Suppressor macrophage treated with lipopolysaccharide for 4 hours (primary cell): ENCODE measurements around the gene DNMT3L.
"Not testable (repeated sequence)": the region's sequence is repeated elsewhere in the genome, so short reads cannot be mapped to it uniquely, and the experiment has no call there.

Experiments used
- DNase-seq: peaks from one replicate; pipeline ENCODE4 v3.0.0-alpha.2; 2020

The DNMT3L gene

DNA sequence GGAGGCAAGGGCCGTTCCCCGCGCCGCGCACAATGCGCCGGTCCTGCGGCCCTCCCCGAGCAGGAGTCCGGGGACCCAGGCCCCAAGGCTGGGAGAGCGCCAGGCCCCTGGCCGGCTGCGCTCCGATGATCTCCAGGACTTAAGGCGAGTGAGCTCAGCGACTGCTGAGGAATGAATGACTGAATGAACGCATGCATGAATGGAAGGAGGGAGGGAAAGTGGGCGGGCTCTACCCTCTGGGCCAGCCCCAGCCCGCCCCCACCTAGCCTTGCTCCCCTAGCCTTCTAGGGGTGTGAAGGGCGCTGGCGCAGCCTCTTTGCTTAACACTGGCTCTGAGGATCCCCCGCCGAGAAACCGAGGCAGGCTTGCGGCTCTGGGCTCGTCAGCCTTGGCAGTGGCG, 20.4 kb downstream of the DNMT3L start:
- not testable (repeated sequence) for DNase-seq

- not testable (repeated sequence) for DNase-seq
These were observed 20.9 kb downstream of the DNMT3L start, which contains the start of gene ICOSLG for GRCh38 chr21:44240842-44241241. Gene ICOSLG, minus strand, starts transcription at chr21:44240943. Its CDS starts 126 bp downstream, at chr21:44240817.

GRCh38 chr21:44240353-44240752, 21.3 kb downstream of the DNMT3L start:
- DNase-seq = not testable (repeated sequence)

- DNase-seq = not testable (repeated sequence)
These were observed 32.1 kb downstream of the DNMT3L start for GRCh38 chr21:44229561-44229960.

GRCh38 chr21:44228109-44228508, 33.6 kb downstream of the DNMT3L start:
- DNase-seq = not testable (repeated sequence)

GRCh38 chr21:44227614-44228013, 34.1 kb downstream of the DNMT3L start:
- not testable (repeated sequence) for DNase-seq

DNA sequence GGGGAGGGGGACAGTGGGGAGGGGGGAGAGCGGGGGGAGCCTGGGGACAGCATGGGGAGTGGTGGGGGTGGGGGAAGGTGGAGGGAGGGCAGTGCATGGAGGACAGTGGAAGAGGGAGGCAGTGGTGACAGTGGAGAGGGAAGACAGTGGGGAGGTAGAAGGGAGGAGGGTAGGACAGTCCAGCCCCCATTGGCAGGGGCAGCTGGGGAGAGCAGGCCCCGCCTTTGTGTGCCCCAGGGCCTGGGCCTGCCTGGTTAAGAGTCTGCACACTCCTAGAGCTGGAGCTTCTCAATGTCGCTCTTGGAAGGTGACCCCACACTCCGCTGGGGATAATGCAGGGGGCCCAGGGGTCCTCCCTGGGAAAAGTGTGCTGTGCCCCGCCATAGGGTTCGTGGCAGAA, 36.1 kb downstream of the DNMT3L start:
- DNase-seq = not testable (repeated sequence)

GRCh38 chr21:44223334-44223733, 38.4 kb downstream of the DNMT3L start:
- not testable (repeated sequence) for DNase-seq

GRCh38 chr21:44220674-44221073, 41.0 kb downstream of the DNMT3L start:
- DNase-seq = not testable (repeated sequence)

- DNase-seq = not testable (repeated sequence)
These were observed 43.2 kb downstream of the DNMT3L start for GRCh38 chr21:44218461-44218860.

DNA sequence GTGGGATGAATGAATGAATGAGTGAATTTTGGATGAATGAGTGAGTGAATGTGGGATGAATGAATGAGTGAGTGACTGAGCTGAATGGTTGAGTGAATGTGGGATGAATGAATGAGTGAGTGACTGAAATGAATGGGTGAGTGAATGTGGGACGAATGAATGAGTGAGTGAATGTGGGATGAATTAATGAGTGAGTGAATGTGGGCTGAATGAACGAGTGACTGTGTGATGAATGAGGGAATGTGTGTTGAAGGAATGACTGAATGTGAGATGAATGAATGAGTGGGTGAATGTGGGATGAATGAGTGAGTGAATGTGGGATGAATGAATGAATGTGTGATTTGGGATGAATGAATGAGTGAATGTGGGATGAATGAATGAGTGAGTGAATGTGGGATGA, 49.7 kb downstream of the DNMT3L start:
- not testable (repeated sequence) for DNase-seq

DNA sequence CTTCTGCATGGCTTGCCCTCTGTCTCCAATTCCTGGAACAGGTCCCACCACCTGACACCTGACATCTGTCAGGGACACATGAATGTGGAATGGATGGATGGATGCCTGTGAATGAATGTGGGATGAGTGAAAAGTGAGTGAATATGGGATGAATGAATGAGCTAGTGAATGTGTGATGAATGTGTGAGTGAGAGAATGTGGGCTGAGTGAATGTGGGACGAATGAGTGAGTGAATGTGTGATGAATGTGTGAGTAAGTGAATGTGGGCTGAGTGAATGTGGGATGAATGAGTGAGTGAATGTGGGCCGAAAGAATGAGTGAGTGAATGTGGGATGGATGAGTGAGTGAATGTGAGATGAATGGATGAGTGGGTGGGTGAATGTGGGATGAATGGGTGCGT, 50.1 kb downstream of the DNMT3L start:
- DNase-seq = not testable (repeated sequence)

- DNase-seq = not testable (repeated sequence)
These were observed 53.6 kb downstream of the DNMT3L start for GRCh38 chr21:44207860-44208646.

DNA sequence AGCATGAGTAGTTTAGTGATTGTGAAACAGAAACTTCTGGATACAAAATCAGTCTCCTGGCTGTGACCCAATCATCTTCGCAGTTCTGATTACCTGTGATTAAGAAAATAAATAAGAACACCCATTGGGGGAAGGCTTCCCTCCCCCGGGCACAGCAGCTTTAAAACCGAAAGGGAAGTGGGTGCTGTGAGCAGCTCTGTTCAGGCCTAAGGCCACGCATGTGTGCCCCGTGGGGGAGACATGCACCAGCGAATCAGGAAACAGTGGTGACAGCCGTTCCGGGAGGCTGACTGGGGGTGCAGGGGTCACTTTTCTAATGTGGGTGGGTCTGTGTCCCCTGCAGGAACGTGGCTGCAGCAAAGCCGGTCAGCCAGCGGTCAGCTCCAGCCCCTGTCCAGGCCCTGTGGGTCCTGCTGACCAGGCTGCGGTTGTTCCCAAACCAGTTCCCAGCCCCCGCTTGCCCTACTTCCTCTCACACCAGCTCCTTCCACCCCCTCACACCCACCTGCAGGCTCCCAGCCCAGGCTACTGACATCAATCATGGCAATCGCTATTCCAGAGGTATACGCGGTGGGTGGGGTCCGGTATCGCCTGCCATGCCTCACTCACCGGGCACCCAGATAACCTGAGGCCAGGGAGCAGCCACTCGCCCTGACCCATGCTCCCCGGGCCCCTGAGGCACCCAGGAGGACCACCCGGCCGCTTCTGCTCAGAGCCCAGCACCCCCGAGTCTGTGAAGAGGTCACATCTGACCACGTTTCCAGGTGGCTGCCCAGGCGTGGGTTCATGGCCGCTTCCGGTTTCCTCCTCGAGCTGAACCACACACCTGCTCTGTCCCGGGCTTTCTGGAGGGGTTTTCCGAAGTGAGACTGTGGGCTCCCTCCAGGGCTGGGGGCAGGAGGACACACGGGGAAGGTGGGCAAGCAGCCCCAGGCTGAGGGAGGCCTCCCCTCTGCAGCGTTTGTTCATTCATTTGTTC, 54.7 kb downstream of the DNMT3L start:
- DNase-seq = not testable (repeated sequence)

GRCh38 chr21:44206187-44206586, 55.5 kb downstream of the DNMT3L start:
- DNase-seq = not testable (repeated sequence)

DNA sequence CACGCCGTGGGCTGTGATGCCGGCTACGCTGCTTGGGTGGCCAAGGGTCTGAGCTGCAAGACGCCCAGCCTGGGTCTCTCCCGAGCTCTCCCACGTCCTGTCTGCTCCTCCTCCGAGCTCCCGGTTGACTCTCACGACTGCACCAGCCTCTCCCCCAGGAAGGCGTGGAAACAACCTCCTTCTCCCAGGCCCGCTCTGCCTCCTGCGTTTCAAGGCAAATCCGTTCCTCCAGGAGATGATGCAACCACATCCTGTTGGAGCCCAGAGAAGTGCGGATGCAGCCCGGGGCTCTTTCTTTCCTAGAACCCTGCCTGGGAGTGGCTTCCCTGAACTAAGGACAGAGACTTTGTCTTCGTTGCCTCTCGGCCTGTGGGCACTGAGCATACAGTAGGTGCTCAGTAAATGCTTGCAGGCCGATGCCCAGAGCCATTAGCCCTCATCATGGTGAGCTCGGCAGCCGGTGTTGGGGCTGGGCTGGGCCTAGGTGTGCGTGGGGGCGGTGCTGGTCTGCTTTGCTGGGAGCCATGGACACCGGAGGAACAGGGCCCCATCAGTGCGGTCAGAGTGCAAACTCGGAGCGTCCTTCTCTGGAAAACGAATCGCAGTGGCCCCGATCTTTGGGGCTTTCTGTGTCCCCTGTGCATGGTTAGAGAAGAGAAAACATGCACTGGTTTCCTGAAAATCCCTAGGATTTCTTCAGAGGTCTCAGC, 59.0 kb downstream of the DNMT3L start:
- DNase-seq = not testable (repeated sequence)

DNA sequence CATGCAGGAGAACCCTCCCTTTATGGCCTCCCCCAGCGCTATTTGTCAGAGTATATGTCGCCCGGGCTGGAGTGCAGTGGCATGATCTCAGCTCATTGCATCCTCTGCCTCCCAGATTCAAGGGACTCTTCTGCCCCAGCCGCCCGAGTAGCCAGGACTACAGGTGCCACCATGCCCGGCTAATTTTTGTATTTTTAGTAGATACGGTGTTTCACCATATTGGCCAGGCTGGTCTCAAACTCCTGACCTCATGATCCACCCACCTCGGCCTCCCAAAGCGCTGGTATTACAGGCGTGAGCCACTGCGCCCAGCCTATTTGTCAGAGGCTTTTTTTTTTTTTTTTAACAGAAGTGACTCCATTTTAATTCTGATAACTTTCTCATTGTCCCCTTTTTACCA, 61.7 kb downstream of the DNMT3L start:
- DNase-seq = not testable (repeated sequence)

DNA sequence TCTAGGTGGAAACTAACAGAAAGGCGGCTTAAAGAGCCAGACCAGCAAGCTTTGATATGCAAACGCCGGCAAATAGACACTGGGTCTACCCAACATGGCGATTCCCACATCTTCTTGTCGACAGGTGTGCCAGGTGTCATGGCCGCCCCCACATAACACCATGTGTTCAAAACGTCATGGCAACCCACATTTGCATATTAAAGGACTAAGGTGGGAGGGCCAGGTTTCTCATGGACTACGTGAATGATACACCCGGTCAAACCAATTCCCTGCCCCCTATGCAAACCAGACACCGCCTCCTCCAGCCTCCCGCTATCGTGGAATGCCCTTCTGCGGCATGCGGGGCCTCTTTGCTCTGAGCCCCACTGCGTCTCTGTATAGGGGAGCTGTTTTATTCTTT, 62.2 kb downstream of the DNMT3L start:
- DNase-seq = no peak

DNA sequence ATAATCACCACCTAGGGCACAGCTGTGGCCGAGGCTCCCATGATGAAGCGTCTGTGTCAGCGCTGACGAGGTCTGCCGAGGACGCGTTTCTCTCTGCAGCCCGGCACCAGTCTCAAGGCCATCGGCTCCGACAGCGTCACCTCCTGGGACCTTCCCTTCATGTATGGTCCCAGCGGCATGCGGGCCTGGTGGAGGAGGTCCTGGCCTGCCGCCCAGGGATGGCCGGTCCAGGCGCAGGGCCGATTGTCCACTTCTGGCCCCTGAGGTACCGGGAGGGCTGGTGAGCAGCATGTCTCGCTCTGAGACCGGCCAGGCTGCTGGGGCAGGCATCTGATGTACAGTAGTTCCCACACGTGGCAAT, 64.6 kb downstream of the DNMT3L start:
- not testable (repeated sequence) for DNase-seq
